Measurements from ENCODE around the gene H1-8. TPM values are rescaled to one million over a fixed set of nuclear protein-coding genes. Genes with fewer than 3 reads are reported as not detected.
A peak's percentile ranks its signal among the peaks of the same experiment; 100 is the strongest.

The H1-8 gene
- total RNA-seq, 6 donors from 2014 or later = not detected

GRCh38 chr3:129594409-129594808 lies 51.4 kb downstream of the H1-8 start:
- H3K4me3 ChIP-seq = no peak overlapping the region
- TF ChIP-seq EP300 (IDR thresholded peaks at IDR 0.05) (no peak), CTCF (IDR thresholded peaks at IDR 0.05) (no peak), POLR2AphosphoS5 (IDR thresholded peaks at IDR 0.05) (no peak), POLR2A (IDR thresholded peaks at IDR 0.05) (no peak)
- peak overlapping the region; percentile 92 to 95 (median 94) for H3K27ac ChIP-seq
- H3K27me3 ChIP-seq = no peaks in the 10 kb centered on the region
- H3K4me1 ChIP-seq = peaks cover 96 to 100% (median 97%) of the 10 kb centered on the region in 4 donors
- no peak for DNase-seq
- no peaks in the 10 kb centered on the region for H3K9me3 ChIP-seq
- no peaks in the 10 kb centered on the region for H3K36me3 ChIP-seq
- WGBS, 2 donors = 43 to 47% methylated on average over 10 of the region's 10 CpGs
- ATAC-seq (ENCODE audit: low FRiP score in 2 of 2) = no peak

GRCh38 chr3:129594907-129595390 lies 52.0 kb downstream of the H1-8 start:
- ATAC-seq (ENCODE audit: low FRiP score in 2 of 2) (no peak), DNase-seq (peak in 1 of 2 donors; percentile 53)
- Histone ChIP-seq H3K4me3 (no peak overlapping the region), H3K27me3 (no peaks in the 10 kb centered on the region), H3K27ac (peak overlapping the region; percentile 92 to 95 (median 94)), H3K4me1 (peaks cover 97 to 100% (median 98%) of the 10 kb centered on the region in 4 donors), H3K36me3 (no peaks in the 10 kb centered on the region), H3K9me3 (no peaks in the 10 kb centered on the region)
- 73 to 81% methylated on average over 4 to 6 of the region's 6 CpGs for WGBS, 2 donors
- TF ChIP-seq POLR2A (IDR thresholded peaks at IDR 0.05) (no peak), CTCF (IDR thresholded peaks at IDR 0.05) (no peak), POLR2AphosphoS5 (IDR thresholded peaks at IDR 0.05) (no peak), EP300 (IDR thresholded peaks at IDR 0.05) (no peak)

DNA sequence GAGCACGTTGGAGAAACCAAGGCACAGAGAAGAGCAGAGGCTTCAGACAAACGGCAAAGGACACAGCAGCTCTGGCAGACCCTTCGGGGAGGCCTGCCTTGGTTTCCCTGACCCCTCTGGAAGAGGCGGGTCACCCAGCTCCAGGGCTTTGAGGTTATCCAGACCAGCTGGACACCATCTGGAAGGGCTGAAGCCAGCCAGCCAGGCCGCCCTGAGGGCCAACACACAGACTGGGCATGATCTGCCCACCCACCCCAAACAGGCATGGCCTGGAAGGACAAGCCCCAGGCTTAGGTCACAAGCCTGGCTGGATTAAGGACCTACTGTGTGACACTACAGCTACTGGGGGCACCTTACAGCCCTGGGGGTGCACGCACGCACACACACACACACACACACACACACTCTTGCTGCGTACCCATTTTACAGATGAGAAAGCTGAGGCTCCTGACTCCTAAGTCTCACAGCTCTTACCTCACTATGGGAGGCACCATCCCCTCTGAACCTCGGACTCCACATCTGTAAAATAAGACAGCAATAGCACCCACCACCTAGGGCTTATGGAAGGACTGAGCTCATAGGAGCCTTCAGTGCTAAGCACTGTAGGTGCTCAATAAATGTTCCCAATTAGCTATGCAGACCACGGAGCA lies 52.7 kb downstream of the H1-8 start:
- no peak for TF ChIP-seq CTCF (IDR thresholded peaks at IDR 0.05)
- TF ChIP-seq EP300 (IDR thresholded peaks at IDR 0.05) = no peak
- no peak for TF ChIP-seq POLR2A (IDR thresholded peaks at IDR 0.05)
- TF ChIP-seq POLR2AphosphoS5 (IDR thresholded peaks at IDR 0.05) = no peak
- Histone ChIP-seq H3K27ac (peak overlapping the region; percentile 92 to 95 (median 94)), H3K4me1 (peaks cover 98 to 100% (median 99%) of the 10 kb centered on the region in 4 donors), H3K4me3 (peak overlapping the region in 1 of 4 donors; percentile 25), H3K36me3 (no peaks in the 10 kb centered on the region), H3K9me3 (no peaks in the 10 kb centered on the region), H3K27me3 (no peaks in the 10 kb centered on the region)
- no peak for DNase-seq
- 41 to 60% methylated on average over 6 to 10 of the region's 10 CpGs for WGBS, 2 donors
- ATAC-seq (ENCODE audit: low FRiP score in 2 of 2) = no peak

GRCh38 chr3:129596194-129597086 lies 53.5 kb downstream of the H1-8 start:
- peak overlapping the region; percentile 92 to 95 (median 94) for H3K27ac ChIP-seq
- TF ChIP-seq POLR2AphosphoS5 (IDR thresholded peaks at IDR 0.05) (peak; percentile 18 to 52), EP300 (IDR thresholded peaks at IDR 0.05) (no peak), POLR2A (IDR thresholded peaks at IDR 0.05) (peak in 1 of 4 donors; percentile 52)
- ATAC-seq (ENCODE audit: low FRiP score in 2 of 2) = peak; percentile 54 to 63
- no peaks in the 10 kb centered on the region for H3K36me3 ChIP-seq
- H3K9me3 ChIP-seq = no peaks in the 10 kb centered on the region
- 24 to 34% methylated on average over 9 to 24 of the region's 27 CpGs for WGBS, 2 donors
- DNase-seq = peak; percentile 76 to 80
- H3K4me3 ChIP-seq = peak overlapping the region in 2 of 4 donors; percentile 25 to 26
- H3K4me1 ChIP-seq = peaks cover 99 to 100% (median 100%) of the 10 kb centered on the region in 4 donors
- H3K27me3 ChIP-seq = no peaks in the 10 kb centered on the region

Data from upper lobe of left lung (tissue), 6 donors.